ENCODE data around the gene PCDH9.

GRCh38 chr13:67168384-67168783, 61.8 kb downstream of the PCDH9 start:
- TF ChIP-seq CTCF (IDR thresholded peaks at IDR 0.05; ENCODE audit: insufficient read depth, low read depth, low read length) = no peak
- TF ChIP-seq EZH2 (IDR thresholded peaks at IDR 0.05; ENCODE audit: insufficient read depth, low read length) = no peak

Measured in astrocyte (in vitro differentiated cells and primary cell).